Stomach smooth muscle (tissue), 2 donors: Measurements from ENCODE around the gene NPS.

Experiments
- H3K27ac ChIP-seq: one replicate; pipeline ENCODE4 v1.7.0; 2013; ENCODE audit warnings: mild to moderate bottlenecking, low read length, inconsistent platforms
- H3K27me3 ChIP-seq, 2 donors: one replicate each; pipeline ENCODE4 v1.7.0; 2013; ENCODE audit warnings: low read length in 2 of 2; ENCODE audit not compliant: insufficient read depth in 2 of 2, control insufficient read depth in 1 of 2
- H3K36me3 ChIP-seq, 2 donors: one replicate each; pipeline ENCODE4 v1.7.0; 2013; ENCODE audit warnings: low read length in 2 of 2; ENCODE audit not compliant: control insufficient read depth in 2 of 2, insufficient read depth in 2 of 2
- H3K4me1 ChIP-seq: one replicate; pipeline ENCODE4 v1.7.0; 2013; ENCODE audit warnings: low read length; ENCODE audit not compliant: control insufficient read depth, insufficient read depth
- H3K4me3 ChIP-seq, 2 donors: one replicate each; pipeline ENCODE4 v1.7.0; 2013; ENCODE audit warnings: low read length in 2 of 2
- H3K9ac ChIP-seq, 2 donors: one replicate each; pipeline ENCODE4 v1.7.0; 2013; ENCODE audit warnings: low read length in 2 of 2, mild to moderate bottlenecking in 1 of 2
- H3K9me3 ChIP-seq, 2 donors: one replicate each; pipeline ENCODE4 v1.7.0; 2013; ENCODE audit warnings: low read length in 2 of 2; ENCODE audit not compliant: control insufficient read depth in 2 of 2
- donor health status: healthy.
- donor health status: Pancreatic carcinoma.

Gene NPS

GRCh38 chr10:127556916-127557315 lies 7.8 kb downstream of the NPS start:
- no peak overlapping the region for H3K4me3 ChIP-seq
- H3K36me3 ChIP-seq, result no peaks in the 10 kb centered on the region
- H3K9me3 ChIP-seq, result no peaks in the 10 kb centered on the region
- no peaks in the 10 kb centered on the region for H3K27me3 ChIP-seq
- H3K9ac ChIP-seq, result no peak overlapping the region
- H3K27ac ChIP-seq, result no peak overlapping the region
- H3K4me1 ChIP-seq, result no peaks in the 10 kb centered on the region

- H3K9ac ChIP-seq, result no peak overlapping the region
- peaks cover 0 to 3% of the 10 kb centered on the region in 2 donors for H3K27me3 ChIP-seq
- no peaks in the 10 kb centered on the region for H3K4me1 ChIP-seq
Observed at GRCh38 chr10:127561647-127562046, 12.5 kb downstream of the NPS start.

GRCh38 chr10:127563718-127564553 lies 14.8 kb downstream of the NPS start:
- no peaks in the 10 kb centered on the region for H3K36me3 ChIP-seq
- no peak overlapping the region for H3K27ac ChIP-seq
- peaks cover 0 to 3% of the 10 kb centered on the region in 2 donors for H3K27me3 ChIP-seq
- no peaks in the 10 kb centered on the region for H3K9me3 ChIP-seq
- no peak overlapping the region for H3K4me3 ChIP-seq
- no peak overlapping the region for H3K9ac ChIP-seq
- H3K4me1 ChIP-seq, result no peaks in the 10 kb centered on the region

More at GRCh38 chr10:127561647-127562046, 12.5 kb downstream of the NPS start:
- H3K9me3 ChIP-seq, result no peaks in the 10 kb centered on the region
- no peak overlapping the region for H3K4me3 ChIP-seq
- H3K27ac ChIP-seq, result no peak overlapping the region
- no peaks in the 10 kb centered on the region for H3K36me3 ChIP-seq

GRCh38 chr10:127564644-127565043 lies 15.5 kb downstream of the NPS start:
- Histone ChIP-seq H3K4me3 (no peak overlapping the region), H3K27ac (no peak overlapping the region), H3K9ac (no peak overlapping the region), H3K4me1 (no peaks in the 10 kb centered on the region), H3K9me3 (no peaks in the 10 kb centered on the region), H3K27me3 (peaks cover 0 to 3% of the 10 kb centered on the region in 2 donors), H3K36me3 (no peaks in the 10 kb centered on the region)

- Histone ChIP-seq H3K9ac (no peak overlapping the region), H3K27ac (no peak overlapping the region), H3K9me3 (peaks cover 0 to 3% of the 10 kb centered on the region in 2 donors), H3K27me3 (peaks cover 0 to 3% of the 10 kb centered on the region in 2 donors), H3K4me3 (no peak overlapping the region), H3K36me3 (no peaks in the 10 kb centered on the region), H3K4me1 (no peaks in the 10 kb centered on the region)
Observed at GRCh38 chr10:127565583-127565982, 16.5 kb downstream of the NPS start.

GRCh38 chr10:127569210-127569609 lies 20.1 kb downstream of the NPS start:
- no peaks in the 10 kb centered on the region for H3K4me1 ChIP-seq
- H3K27me3 ChIP-seq, result peaks cover 0 to 3% of the 10 kb centered on the region in 2 donors
- no peaks in the 10 kb centered on the region for H3K36me3 ChIP-seq
- peaks cover 0 to 6% of the 10 kb centered on the region in 2 donors for H3K9me3 ChIP-seq
- no peak overlapping the region for H3K4me3 ChIP-seq
- H3K9ac ChIP-seq, result no peak overlapping the region
- H3K27ac ChIP-seq, result no peak overlapping the region

GRCh38 chr10:127570036-127570435 lies 20.9 kb downstream of the NPS start:
- H3K27me3 ChIP-seq, result peaks cover 0 to 3% of the 10 kb centered on the region in 2 donors
- H3K4me1 ChIP-seq, result no peaks in the 10 kb centered on the region
- H3K27ac ChIP-seq, result no peak overlapping the region
- no peaks in the 10 kb centered on the region for H3K36me3 ChIP-seq
- no peak overlapping the region for H3K4me3 ChIP-seq
- H3K9ac ChIP-seq, result no peak overlapping the region
- H3K9me3 ChIP-seq, result peaks cover 0 to 6% of the 10 kb centered on the region in 2 donors

- peaks cover 0 to 6% of the 10 kb centered on the region in 2 donors for H3K9me3 ChIP-seq
- no peaks in the 10 kb centered on the region for H3K27me3 ChIP-seq
- no peak overlapping the region for H3K27ac ChIP-seq
- H3K9ac ChIP-seq, result no peak overlapping the region
- no peaks in the 10 kb centered on the region for H3K36me3 ChIP-seq
- H3K4me1 ChIP-seq, result no peaks in the 10 kb centered on the region
- no peak overlapping the region for H3K4me3 ChIP-seq
Observed at GRCh38 chr10:127571386-127571785, 22.3 kb downstream of the NPS start.

GRCh38 chr10:127576051-127576450 lies 26.9 kb downstream of the NPS start:
- Histone ChIP-seq H3K9ac (no peak overlapping the region), H3K27me3 (no peaks in the 10 kb centered on the region), H3K4me1 (peaks cover 8% of the 10 kb centered on the region), H3K27ac (no peak overlapping the region), H3K4me3 (no peak overlapping the region), H3K36me3 (no peaks in the 10 kb centered on the region), H3K9me3 (peaks cover 0 to 4% of the 10 kb centered on the region in 2 donors)

- H3K4me3 ChIP-seq, result no peak overlapping the region
- no peaks in the 10 kb centered on the region for H3K36me3 ChIP-seq
- H3K27ac ChIP-seq, result no peak overlapping the region
- no peak overlapping the region for H3K9ac ChIP-seq
- H3K4me1 ChIP-seq, result peaks cover 8% of the 10 kb centered on the region
- peaks cover 0 to 4% of the 10 kb centered on the region in 2 donors for H3K9me3 ChIP-seq
- H3K27me3 ChIP-seq, result no peaks in the 10 kb centered on the region
Observed at GRCh38 chr10:127576740-127577161, 27.6 kb downstream of the NPS start.
